NK-92 treated with Interleukin-12 subunit alpha and Interleukin-12 subunit beta, amount 100 ng/mL, for 24 hours (cell line): Measurements from ENCODE around the gene CDCP2.

ENCODE experiments used
- DNase-seq: peaks from one replicate; lab custom pipeline; 2025; lab: John Stamatoyannopoulos, UW

Gene CDCP2

DNA sequence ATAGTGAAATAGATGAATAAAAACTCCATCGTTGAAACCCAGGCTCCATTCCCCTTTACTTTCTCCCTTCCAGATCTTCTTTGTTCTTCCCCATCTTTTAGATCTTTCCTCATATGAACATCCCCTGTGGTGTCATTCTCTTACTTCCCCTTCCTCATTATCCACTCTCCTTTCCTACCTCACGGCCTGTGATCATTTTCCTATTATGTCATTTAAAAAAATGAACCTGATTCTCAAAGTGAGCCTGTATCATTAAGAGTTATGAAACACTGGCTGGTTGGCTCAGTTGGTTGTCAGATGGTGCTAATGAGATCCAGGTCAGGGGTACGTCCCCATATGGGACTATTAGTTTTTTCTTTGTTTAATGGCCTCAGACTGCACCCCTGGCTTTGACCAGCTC lies 61.1 kb downstream of the CDCP2 start:
- no peak for DNase-seq

DNA sequence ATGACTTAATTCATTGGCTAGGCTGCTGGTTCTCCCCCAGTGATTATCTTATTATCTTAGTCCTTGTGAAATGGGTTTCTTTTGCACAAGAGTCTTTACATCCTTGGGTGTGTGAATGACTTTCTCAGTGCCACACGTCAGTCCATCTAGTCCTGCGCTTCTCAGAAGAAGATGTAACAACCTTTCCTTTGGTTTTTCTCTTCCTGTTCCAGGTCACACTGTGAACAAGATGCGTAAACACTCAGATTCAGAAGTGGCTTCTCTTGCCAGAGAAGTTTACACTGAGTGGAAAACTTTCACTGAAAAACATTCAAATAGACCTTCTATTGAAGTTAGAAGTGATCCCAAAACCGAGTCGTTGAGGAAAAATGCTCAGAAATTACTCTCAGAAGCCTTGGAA lies 64.4 kb downstream of the CDCP2 start:
- DNase-seq: no peak

DNA sequence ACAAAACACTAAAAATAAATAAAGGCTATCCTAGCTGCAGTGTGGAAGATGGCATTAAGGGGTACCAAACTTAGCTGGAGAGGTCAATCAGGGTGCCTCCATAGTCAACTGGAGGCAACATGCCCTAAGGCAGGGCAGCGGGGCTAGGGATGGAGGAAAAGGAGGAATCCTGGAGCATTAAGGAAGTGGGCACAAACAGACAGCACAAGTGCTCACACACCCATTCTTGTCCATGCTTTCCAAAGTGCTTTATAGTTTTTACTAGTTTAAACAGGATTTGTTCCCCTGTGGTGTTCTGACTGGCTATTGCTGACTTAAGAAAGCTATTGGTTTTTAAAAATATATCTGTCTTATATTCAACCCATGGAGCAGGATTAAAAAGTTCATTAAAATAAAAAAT lies 66.0 kb downstream of the CDCP2 start:
- DNase-seq: no peak

DNA sequence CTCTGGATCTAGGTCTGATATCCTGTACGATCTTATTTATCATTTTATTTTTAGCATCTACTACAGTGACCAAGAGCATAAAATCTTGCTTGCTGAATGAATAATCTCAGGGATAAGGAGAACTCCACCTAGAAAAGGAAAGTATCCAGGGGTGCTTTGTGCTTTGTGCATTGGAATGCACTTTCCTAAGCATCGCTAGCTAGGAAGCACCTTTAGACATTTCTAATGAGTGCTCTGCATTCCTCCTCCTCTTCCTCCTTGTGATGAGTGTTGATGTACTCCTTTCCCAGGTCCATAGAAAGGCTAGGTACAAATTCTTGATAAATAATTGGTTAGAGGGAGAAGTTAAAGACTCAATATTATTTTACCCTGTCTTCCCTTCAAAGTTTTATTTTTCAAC lies 68.0 kb downstream of the CDCP2 start:
- no peak for DNase-seq
